ENCODE data around the gene GRAMD1A. TPM values are rescaled to one million over a fixed set of nuclear protein-coding genes. Genes with fewer than 3 reads are reported as not detected.
"Not testable (repeated sequence)": the region's sequence is repeated elsewhere in the genome, so short reads cannot be mapped to it uniquely, and the experiment has no call there.

Gene GRAMD1A
- total RNA-seq, 1 experiment from 2014 or later, result 32.8 TPM

- ATAC-seq, result peak; percentile 87
Measured at GRCh38 chr19:34994643-34995541, 5.2 kb upstream of the GRAMD1A start.

GRCh38 chr19:34995551-34995950 lies 4.6 kb upstream of the GRAMD1A start:
- Histone ChIP-seq H4K20me1 (ENCODE audit: low read length) (no peaks in the 10 kb centered on the region), H3K9ac (ENCODE audit: low read length) (no peak overlapping the region), H3F3A (ENCODE audit: low read length, unreplicated experiment) (no peaks in the 10 kb centered on the region), H3K4me1 (ENCODE audit: insufficient read depth, low read length) (peaks cover 21% of the 10 kb centered on the region), H3K4me3 (ENCODE audit: low read length) (no peak overlapping the region), H2AFZ (ENCODE audit: low read length) (no peak overlapping the region), H3K9me3 (ENCODE audit: low read length) (no peaks in the 10 kb centered on the region), H3K4me2 (ENCODE audit: low read length) (peak overlapping the region; percentile 53; the same call in 1 of the 2 replicates), H3K36me3 (ENCODE audit: low read depth, low read length) (no peaks in the 10 kb centered on the region), H3K27ac (ENCODE audit: low read length) (no peak overlapping the region), H3K27me3 (ENCODE audit: low read length) (no peaks in the 10 kb centered on the region), H3K79me2 (ENCODE audit: low read length) (peaks cover 4% of the 10 kb centered on the region; the same call in 1 of the 2 replicates), H3K9me2 (replicated peaks; ENCODE audit: low read length) (no peaks in the 10 kb centered on the region)
- TF ChIP-seq EZH2phosphoT487 (IDR thresholded peaks at IDR 0.05; ENCODE audit: borderline replicate concordance, low read length) (no peak), EZH2 (IDR thresholded peaks at IDR 0.05; ENCODE audit: low read length, unreplicated experiment) (no peak), CTCF (conservative IDR thresholded peaks at IDR 0.05; ENCODE audit: low read depth, low read length) (no peak)
- DNase-seq (no peak), ATAC-seq (no peak)
- CTCF ChIA-PET, result no interaction called here
- no TSS peak for BruUV-seq (replicated peaks)
- intact Hi-C loops (cut with micrococcal nuclease), result no loop called here
- POLR2A ChIA-PET (ENCODE audit: unreplicated experiment), result no interaction called here

More at GRCh38 chr19:34994643-34995541, 5.2 kb upstream of the GRAMD1A start:
- peak; percentile 69 for DNase-seq
- Histone ChIP-seq H3F3A (ENCODE audit: low read length, unreplicated experiment) (no peaks in the 10 kb centered on the region), H2AFZ (ENCODE audit: low read length) (peak overlapping the region; percentile 46; the same call in 1 of the 2 replicates), H3K36me3 (ENCODE audit: low read depth, low read length) (no peaks in the 10 kb centered on the region), H3K4me1 (ENCODE audit: insufficient read depth, low read length) (peaks cover 21% of the 10 kb centered on the region), H3K27ac (ENCODE audit: low read length) (no peak overlapping the region), H4K20me1 (ENCODE audit: low read length) (no peaks in the 10 kb centered on the region), H3K4me2 (ENCODE audit: low read length) (peak overlapping the region; percentile 53), H3K9me2 (replicated peaks; ENCODE audit: low read length) (no peaks in the 10 kb centered on the region), H3K27me3 (ENCODE audit: low read length) (no peaks in the 10 kb centered on the region), H3K4me3 (ENCODE audit: low read length) (no peak overlapping the region), H3K79me2 (ENCODE audit: low read length) (0 out of 2 replicates have a peak, but pooled peaks cover 3% of the 10 kb centered on the region), H3K9me3 (ENCODE audit: low read length) (no peaks in the 10 kb centered on the region), H3K9ac (ENCODE audit: low read length) (no peak overlapping the region)
- TF ChIP-seq EZH2 (IDR thresholded peaks at IDR 0.05; ENCODE audit: low read length, unreplicated experiment) (no peak), EZH2phosphoT487 (IDR thresholded peaks at IDR 0.05; ENCODE audit: borderline replicate concordance, low read length) (no peak), CTCF (conservative IDR thresholded peaks at IDR 0.05; ENCODE audit: low read depth, low read length) (no peak)
- BruUV-seq (replicated peaks), result no TSS peak
- intact Hi-C loops (cut with micrococcal nuclease), result no loop called here
- CTCF ChIA-PET, result no interaction called here
- POLR2A ChIA-PET (ENCODE audit: unreplicated experiment), result no interaction called here

- H3K36me3 ChIP-seq (ENCODE audit: low read depth, low read length), result no peaks in the 10 kb centered on the region
- no peaks in the 10 kb centered on the region for H3K27me3 ChIP-seq (ENCODE audit: low read length)
- DNase-seq (no peak), ATAC-seq (no peak)
- intact Hi-C loops (cut with micrococcal nuclease), result no loop called here
- BruUV-seq (replicated peaks), result no TSS peak
- H2AFZ ChIP-seq (ENCODE audit: low read length), result no peak overlapping the region
- no peaks in the 10 kb centered on the region for H3K9me2 ChIP-seq (replicated peaks; ENCODE audit: low read length)
- no peak overlapping the region for H3K4me2 ChIP-seq (ENCODE audit: low read length)
- H3F3A ChIP-seq (ENCODE audit: low read length, unreplicated experiment), result no peaks in the 10 kb centered on the region
- no peaks in the 10 kb centered on the region for H4K20me1 ChIP-seq (ENCODE audit: low read length)
- H3K9me3 ChIP-seq (ENCODE audit: low read length), result no peaks in the 10 kb centered on the region
- no peak overlapping the region for H3K27ac ChIP-seq (ENCODE audit: low read length)
- no peak overlapping the region for H3K4me3 ChIP-seq (ENCODE audit: low read length)
- peaks cover 26% of the 10 kb centered on the region for H3K4me1 ChIP-seq (ENCODE audit: insufficient read depth, low read length)
- H3K79me2 ChIP-seq (ENCODE audit: low read length), result peaks cover 19% of the 10 kb centered on the region
- no peak for TF ChIP-seq EZH2 (IDR thresholded peaks at IDR 0.05; ENCODE audit: low read length, unreplicated experiment)
- no peak for TF ChIP-seq CTCF (conservative IDR thresholded peaks at IDR 0.05; ENCODE audit: low read depth, low read length)
- no peak for TF ChIP-seq EZH2phosphoT487 (IDR thresholded peaks at IDR 0.05; ENCODE audit: borderline replicate concordance, low read length)
- POLR2A ChIA-PET (ENCODE audit: unreplicated experiment), result no interaction called here
- CTCF ChIA-PET, result no interaction called here
- no peak overlapping the region for H3K9ac ChIP-seq (ENCODE audit: low read length)
Measured at GRCh38 chr19:34997071-34997617, 3.0 kb upstream of the GRAMD1A start.

- DNase-seq; ATAC-seq; H3K9me3 ChIP-seq (ENCODE audit: low read length); H3K36me3 ChIP-seq (ENCODE audit: low read depth, low read length); H3K9ac ChIP-seq (ENCODE audit: low read length); H3K9me2 ChIP-seq (replicated peaks; ENCODE audit: low read length); H4K20me1 ChIP-seq (ENCODE audit: low read length); intact Hi-C loops (cut with micrococcal nuclease); POLR2A ChIA-PET (ENCODE audit: unreplicated experiment); H3K4me2 ChIP-seq (ENCODE audit: low read length); H3K27me3 ChIP-seq (ENCODE audit: low read length); H3K4me3 ChIP-seq (ENCODE audit: low read length); H2AFZ ChIP-seq (ENCODE audit: low read length); CTCF ChIA-PET; H3F3A ChIP-seq (ENCODE audit: low read length, unreplicated experiment); BruUV-seq (replicated peaks); H3K27ac ChIP-seq (ENCODE audit: low read length): not testable (repeated sequence)
- H3K4me1 ChIP-seq (ENCODE audit: insufficient read depth, low read length), result peaks cover 26% of the 10 kb centered on the region
- H3K79me2 ChIP-seq (ENCODE audit: low read length), result peaks cover 28% of the 10 kb centered on the region
Measured at GRCh38 chr19:34998224-34998623, 1.9 kb upstream of the GRAMD1A start.
